COLO829 (cell line): ENCODE measurements around the gene TNRC6C.
A peak's percentile ranks its signal among the peaks of the same experiment; 100 is the strongest.

Source experiments
- DNase-seq: peaks from one replicate; pipeline ENCODE4 v3.0.0; 2012; ENCODE audit warnings: low spot score

Gene TNRC6C, protein sequence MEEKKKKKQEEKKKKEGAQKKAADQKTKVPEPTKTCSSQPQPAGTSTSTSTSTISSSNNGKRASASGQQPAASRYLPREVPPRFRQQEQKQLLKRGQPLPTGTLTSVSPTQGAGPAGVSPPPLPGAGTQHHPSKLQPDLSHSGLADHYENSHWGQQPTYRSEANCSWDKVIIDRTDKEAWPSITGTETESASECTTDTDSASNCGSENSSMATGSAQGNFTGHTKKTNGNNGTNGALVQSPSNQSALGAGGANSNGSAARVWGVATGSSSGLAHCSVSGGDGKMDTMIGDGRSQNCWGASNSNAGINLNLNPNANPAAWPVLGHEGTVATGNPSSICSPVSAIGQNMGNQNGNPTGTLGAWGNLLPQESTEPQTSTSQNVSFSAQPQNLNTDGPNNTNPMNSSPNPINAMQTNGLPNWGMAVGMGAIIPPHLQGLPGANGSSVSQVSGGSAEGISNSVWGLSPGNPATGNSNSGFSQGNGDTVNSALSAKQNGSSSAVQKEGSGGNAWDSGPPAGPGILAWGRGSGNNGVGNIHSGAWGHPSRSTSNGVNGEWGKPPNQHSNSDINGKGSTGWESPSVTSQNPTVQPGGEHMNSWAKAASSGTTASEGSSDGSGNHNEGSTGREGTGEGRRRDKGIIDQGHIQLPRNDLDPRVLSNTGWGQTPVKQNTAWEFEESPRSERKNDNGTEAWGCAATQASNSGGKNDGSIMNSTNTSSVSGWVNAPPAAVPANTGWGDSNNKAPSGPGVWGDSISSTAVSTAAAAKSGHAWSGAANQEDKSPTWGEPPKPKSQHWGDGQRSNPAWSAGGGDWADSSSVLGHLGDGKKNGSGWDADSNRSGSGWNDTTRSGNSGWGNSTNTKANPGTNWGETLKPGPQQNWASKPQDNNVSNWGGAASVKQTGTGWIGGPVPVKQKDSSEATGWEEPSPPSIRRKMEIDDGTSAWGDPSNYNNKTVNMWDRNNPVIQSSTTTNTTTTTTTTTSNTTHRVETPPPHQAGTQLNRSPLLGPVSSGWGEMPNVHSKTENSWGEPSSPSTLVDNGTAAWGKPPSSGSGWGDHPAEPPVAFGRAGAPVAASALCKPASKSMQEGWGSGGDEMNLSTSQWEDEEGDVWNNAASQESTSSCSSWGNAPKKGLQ (N-terminal part only)

DNA sequence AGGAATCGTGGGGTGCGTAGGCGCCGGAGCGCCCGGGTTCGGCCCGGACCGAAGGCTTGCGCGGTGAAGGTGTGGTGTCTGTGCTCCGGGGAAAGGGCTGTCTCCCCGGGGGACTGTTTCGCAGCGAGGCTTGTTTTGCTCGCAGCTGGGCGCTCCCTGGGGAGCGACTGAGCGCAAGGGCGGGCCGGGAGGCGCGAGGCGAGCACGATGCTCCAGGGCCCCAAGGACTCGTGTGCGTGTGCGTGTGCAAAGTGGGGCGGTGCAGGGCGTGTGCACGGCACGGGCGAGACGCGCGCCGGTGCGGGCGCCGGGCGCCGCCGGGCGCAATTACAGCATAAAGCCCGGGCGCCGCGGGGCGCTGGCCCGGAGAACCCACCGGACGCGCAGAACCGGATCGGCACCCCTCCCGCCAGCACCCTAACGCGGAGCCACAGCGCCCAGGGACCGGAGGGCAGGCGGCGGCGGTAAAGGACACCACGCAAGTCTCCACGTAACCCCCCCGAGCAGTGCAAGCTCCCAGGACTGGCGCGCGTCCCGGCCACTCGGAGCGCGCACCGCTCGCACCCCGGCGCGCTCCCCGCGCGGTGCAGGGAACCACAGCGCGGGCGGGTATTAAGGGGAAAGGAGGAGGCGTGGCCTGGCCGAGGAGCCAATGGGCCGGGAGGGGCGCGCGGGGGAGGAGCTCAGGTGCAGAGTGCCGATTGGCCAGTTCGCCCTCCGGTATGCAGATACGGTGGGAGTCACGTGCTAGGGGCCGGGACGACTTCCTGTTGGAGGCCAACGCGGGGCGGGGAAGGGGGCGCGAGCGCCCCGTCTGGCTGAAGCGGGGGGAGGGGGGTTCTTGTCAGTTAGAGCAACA lies at the start of gene TNRC6C:
Gene TNRC6C, plus strand, starts transcription at position 847 of the 859 bp plus-strand sequence. CDS start 45,504 bp downstream, outside the sequence.
- peak; percentile 97 for DNase-seq

DNA sequence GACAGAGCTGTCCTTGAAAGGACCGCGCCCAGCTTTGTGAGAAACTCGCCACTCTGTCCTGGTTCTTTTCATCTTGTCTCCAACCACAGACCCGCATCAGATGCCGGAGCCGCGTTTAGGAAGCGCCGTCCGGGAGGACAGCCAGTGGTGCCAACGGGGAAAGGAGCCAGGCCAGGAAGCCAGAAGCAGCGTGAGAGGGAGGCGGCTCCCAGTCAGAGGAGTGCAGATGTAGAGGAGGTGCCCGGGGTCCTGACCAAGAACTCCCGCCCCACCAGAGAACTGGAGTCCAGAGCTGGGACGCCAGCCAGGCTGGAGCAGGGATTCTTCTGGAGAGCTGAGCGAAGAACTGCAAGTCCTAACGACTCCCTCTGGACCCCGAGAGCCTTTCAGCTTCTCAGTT lies 49.3 kb upstream of the TNRC6C start:
- DNase-seq = no peak

GRCh38 chr17:77909816-77910215 lies 48.7 kb upstream of the TNRC6C start:
- DNase-seq = no peak

DNA sequence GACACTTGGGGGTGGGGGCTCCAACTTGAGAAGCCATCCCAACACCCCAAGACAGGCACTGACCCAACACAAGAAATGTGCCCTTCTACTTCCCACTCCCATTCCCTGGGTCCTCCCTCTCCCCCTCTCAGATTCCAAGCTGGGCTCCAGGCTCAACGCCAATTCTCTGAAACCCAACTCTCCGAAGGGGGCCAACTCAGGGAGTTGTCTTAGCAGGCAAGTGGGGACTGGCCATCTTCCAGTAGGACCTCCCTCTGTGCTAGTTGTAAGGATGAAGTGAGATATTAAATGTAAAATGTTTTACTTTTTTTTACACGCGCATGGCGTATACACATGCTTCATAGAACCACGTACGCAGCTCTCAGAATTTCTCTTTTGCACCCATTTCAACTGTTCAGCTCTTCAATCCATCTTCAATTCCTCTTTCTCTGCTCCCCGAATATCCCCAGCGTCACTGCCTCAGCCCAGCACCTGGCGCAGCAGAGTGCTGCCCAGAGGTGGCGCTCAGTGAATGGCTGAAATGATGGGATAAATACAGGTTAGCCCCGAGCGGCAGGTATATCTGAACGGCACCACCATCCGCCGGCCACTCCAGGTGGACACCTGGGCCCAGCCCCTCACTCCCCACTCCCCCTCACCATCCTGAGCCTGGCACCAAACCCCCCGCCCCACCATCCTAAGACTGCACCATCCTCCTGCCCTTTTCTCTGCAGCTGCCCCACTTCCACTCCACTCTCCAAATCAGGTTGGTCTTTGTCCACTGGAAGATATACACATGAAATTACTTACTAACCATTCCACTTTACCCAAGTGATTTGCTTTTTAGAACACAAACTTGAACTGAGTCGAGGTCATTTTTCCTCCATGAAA lies 43.9 kb upstream of the TNRC6C start:
- DNase-seq = no peak

DNA sequence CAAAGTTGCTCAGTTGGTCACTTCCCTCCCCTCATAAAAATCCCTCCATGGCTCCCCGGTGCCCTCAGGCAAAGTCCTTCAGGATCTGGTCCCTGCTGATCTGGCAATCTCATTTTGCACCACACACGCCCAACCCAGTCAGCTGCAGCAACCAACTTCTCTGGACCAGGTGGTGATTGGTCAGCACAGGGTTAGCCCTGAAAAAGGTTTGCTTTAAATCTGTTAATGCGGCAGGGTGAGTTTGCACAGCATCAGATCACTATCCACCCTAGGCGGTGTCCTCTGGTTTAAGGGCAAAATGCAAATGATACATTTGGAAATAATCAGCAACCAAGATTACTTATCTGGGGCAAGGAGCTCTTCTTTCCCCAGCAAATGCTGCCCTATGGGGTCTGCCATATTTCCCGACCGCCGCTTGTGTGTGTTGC lies 42.9 kb upstream of the TNRC6C start:
- DNase-seq = no peak

- no peak for DNase-seq
These were observed 42.2 kb upstream of the TNRC6C start for GRCh38 chr17:77916264-77916663.

GRCh38 chr17:77916703-77917481 lies 41.6 kb upstream of the TNRC6C start:
- DNase-seq = no peak

DNA sequence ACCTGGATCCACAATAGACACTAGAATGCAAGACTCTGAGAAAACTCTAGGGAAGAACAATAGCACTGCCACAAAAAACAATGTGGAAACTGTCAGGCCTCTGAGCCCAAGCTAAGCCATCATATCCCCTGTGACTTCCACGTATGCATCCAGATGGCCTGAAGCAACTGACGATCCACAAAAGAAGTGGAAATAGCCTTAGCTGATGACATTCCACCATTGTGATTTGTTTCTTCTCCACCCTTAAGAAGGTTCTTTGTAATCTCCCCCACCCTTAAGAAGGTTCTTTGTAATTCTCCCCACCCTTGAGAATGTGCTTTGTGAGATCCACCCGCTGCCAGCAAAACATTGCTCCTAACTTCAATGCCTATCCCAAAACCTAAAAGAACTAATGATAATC lies 39.2 kb upstream of the TNRC6C start:
- DNase-seq = no peak

DNA sequence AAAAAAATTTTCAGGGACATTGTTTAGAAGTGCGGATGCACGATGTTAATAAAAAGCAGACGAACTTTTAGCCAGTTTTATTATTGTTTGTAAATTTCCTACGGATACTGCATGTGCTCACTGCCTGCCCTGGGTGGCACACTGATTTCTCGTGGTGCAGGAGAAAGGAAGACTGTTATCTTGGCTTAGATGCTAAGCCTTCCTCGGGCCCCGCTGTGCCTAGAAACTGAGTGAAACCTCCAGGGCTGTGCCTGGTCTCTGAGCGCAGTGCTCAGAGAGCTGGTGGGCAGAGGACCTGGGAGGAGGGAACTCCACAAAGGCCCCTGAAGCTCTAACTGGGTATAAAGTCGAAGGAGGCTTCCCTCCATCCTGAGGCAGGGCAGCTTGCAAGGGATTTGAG lies 35.4 kb upstream of the TNRC6C start:
- no peak for DNase-seq

GRCh38 chr17:77923776-77924513 lies 34.6 kb upstream of the TNRC6C start:
- no peak for DNase-seq

GRCh38 chr17:77924757-77925336 lies 33.7 kb upstream of the TNRC6C start:
- DNase-seq = peak; percentile 50

GRCh38 chr17:77925831-77926543 lies 32.5 kb upstream of the TNRC6C start:
- no peak for DNase-seq

DNA sequence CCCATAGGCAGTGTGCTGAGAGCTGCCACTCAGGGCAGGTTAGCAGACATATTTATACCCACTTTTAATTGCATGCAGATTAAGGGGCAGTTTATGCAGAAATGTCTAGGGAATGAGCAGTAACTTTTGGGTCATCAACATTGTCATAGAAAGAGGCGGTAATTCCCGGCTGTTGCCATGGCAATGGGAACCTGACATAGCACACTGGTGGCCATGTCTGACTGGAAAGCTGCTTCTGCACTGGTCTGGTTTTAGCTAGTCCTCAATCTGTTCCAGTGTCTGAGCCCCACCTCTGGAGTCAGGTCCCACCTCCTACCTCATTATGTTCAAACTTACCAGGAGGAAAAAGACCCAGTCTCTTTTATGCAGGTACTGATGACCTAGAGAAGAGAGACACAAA lies 31.5 kb upstream of the TNRC6C start:
- no peak for DNase-seq

DNA sequence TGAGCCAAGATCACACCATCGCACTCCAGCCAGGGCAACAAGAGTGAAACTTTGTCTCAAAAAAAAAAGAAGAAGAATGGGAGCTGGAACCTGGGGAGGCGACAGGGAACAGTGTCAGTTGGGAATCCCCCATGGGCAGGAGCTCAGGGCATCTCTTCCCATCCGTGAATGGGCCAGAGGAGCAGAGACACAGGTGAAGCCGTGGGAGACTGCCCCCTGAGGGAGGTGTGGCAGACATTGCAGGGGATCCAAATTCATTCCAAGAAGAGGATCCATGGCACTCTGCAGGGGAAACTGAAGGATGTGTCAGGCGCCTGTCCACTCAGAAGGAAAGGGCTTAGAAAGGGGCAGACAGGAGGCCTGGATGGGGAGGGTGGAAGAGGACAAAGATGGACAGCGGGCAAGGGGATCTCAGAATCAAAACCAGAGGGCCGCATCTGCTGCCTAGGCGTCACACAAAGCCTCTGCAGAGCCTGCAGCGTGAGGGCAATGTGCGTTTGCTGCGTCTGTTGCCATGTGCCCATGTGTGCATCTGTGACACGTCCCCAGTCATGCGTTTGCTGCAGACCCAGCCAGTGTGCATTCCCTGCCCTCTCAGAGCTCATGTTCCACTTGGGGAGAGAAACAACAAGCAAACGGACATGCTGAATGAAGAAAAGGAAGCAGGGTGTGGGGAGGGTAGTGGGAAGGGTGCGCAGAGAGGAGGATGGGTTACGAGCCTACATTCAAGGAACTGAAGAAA lies 30.6 kb upstream of the TNRC6C start:
- no peak for DNase-seq

DNA sequence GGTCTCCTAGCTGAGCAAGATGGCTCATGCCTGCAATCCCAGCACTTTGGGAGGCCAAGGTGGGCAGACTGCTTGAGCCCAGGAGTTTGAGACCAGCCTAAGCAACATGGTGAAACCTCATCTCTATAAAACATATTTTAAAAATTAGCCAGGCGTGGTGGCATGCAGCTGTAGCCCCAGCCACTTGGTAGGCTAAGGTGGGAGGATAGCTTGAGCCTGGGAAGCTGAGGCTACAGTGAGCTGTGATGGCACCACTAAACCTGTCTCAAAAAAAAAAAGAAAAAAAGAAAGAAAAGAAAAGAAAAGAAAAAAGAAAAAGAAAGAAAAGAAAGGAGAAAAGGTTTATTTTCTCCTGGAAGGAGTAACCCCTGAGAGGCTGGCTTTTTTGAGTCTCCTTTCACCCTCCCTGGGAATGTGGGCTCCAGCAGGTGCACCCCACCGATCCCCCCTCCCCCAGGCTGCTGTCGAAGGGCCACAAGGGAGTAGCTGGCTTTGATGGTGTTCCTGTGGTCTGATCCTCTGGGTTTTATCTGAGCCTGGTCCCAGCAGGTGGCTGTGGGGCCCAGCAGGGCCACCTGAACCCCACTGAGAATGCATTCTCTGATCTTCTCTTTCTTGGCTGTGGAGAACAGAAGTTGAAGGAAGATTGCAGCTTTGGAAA lies 29.9 kb upstream of the TNRC6C start:
- no peak for DNase-seq

DNA sequence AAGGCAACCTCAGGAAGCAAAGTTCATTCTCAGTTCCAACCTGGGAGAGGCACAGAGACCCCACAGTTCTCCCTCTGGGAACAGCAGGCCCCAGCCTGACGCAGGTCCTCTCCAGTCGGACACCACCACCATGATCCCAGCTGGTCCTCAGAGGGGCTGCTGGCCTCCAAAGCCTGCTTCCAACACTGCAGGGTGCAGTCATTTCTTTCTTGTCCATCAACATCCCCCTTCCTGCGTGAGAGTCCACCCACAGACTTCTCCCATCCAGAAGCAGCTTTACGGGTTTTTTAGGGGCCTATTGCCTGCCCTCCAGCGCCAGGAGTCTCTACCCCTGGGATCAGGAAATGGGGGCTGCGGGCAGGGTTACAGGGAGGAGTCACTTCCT lies 29.3 kb upstream of the TNRC6C start:
- no peak for DNase-seq
